Left lobe of liver (tissue), 2 donors: Measurements from ENCODE around the gene LRIT1. TPM values are rescaled to one million over a fixed set of nuclear protein-coding genes. Genes with fewer than 3 reads are reported as not detected.

Source experiments
- ATAC-seq: fragments of 200-7000 bp; cut with Tn5 transposase; one replicate; pipeline ENCODE4 v1.9.1; 2020; ENCODE audit warnings: mild to moderate bottlenecking, moderate library complexity
- DNase-seq: peaks from one replicate; pipeline ENCODE4 v3.0.0-alpha.2; 2020; ENCODE audit warnings: low spot score
- total RNA-seq: library from RNA; stranded (reverse); gene quantifications from one replicate; pipeline ENCODE4 v1.2.1, GENCODE V29; 2021
- donor health status: DM: no; HTN: no; CAD: no; lungs with moderate emphysema.
- donor health status: DM: no; HTN: yes; CAD: no.

Gene LRIT1
- total RNA-seq, 1 donor from 2014 or later = not detected

GRCh38 chr10:84214612-84215235, 26.6 kb downstream of the LRIT1 start:
- ATAC-seq (peak; percentile 82), DNase-seq (no peak)

- peak; percentile 42 for ATAC-seq
- no peak for DNase-seq
These were observed 27.2 kb downstream of the LRIT1 start for GRCh38 chr10:84214046-84214572.

DNA sequence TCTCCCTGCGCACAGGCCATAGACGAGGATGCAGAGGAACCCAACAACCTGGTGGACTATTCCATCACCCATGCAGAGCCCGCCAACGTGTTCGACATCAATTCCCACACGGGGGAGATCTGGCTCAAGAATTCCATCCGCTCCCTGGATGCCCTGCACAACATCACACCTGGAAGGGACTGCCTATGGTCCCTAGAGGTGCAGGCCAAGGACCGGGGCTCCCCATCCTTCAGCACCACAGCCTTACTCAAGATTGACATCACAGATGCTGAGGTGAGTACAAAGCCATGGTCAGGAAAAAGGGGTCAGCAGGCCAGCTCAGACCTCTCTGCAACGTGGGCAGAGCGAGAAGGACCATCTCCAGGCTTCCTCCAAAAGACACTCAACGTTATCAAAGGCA, 28.3 kb downstream of the LRIT1 start:
- DNase-seq (no peak), ATAC-seq (no peak)

- ATAC-seq (no peak), DNase-seq (no peak)
These were observed 29.3 kb downstream of the LRIT1 start for GRCh38 chr10:84212014-84212413.

GRCh38 chr10:84211566-84211965, 29.8 kb downstream of the LRIT1 start:
- DNase-seq (no peak), ATAC-seq (no peak)

GRCh38 chr10:84208023-84208422, 33.3 kb downstream of the LRIT1 start:
- no peak for DNase-seq
- no peak for ATAC-seq

DNA sequence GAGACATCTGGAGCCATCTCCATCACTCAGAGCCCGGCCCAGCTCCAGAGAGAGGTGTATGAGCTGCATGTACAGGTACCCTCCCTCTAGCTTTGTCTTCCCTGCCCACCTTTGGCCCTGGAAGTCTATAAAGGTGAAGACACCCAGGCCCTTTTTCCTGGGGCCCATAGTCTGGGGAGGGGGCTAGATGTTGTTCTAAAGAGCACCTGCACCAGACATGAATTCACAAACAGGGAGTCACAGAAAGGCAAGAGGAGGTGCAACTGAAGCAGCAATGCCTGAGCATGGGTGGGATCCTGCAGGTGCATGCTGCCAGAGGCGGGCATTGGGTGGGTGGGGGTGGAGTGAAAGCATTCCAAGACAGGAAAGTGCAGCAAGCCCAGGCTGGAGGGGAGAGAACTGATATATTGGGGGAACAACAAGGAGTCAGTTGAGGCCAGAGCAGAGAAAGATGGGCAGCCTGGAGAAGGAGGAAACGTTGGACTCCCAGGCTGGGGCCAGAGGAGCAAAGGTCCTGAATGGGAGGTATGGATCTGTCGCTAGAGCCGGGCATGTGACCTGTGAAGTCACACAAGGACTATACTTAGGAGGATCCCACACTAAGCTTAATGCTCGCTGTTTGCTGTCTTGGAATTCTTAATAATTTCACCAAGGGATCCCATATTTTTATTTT, 35.4 kb downstream of the LRIT1 start:
- ATAC-seq = no peak
- DNase-seq = no peak

DNA sequence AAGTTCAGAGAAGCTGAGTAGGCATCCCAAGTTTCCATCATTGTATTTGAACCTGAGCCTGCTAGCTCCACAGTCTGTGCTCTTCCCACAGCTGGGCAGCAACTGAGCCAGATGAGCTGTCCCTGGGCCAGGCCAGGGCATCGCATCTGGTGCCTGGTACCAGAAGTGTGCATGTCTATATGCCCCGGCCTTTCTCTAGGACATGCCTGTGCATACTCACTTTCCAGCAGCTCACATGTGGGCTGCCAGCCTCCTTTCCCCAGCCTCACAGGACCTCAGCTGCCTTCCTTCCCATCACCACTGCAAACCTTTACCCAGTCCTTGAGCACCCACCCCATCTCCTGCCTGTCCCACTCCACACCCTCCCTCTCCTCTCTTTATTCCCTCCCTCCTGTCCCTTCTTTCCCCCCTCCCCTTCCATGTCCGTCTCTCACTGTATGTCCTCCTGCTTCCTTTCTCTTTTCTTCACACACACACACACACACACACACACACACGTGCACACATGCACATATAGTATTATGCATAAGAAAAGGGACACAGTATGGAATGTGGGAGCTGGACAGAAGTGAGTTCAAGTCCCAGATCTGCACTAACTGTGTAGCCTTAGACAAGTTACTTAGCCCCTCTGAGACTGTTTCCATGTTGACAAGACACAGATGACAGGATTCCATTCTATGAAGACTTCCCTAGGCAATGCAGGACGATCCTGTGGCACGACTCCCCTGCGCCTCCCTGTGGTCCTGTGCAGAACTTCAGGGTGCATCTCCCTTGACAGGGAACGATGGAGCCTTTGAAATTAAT, 36.1 kb downstream of the LRIT1 start:
- DNase-seq = no peak
- ATAC-seq = peak; percentile 83

DNA sequence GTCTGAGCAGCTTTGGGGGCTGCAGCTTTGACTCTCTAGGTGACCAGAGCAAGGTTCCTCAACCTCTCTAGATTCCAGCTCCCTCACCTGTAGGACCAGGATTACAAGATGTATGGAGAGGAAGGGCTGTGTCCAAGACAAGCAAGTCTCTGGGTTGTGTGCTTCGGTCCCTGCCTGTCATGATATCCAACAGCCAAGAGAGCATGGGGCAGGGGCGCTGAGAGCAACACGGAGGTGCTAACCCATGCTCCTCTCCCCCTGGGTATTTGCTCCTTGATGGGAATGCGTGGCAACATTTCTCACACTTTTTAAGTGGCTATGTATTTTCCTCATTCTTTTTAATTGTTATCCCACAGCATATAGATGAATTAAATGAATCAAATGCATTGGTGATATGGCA, 36.7 kb downstream of the LRIT1 start:
- ATAC-seq = no peak
- no peak for DNase-seq

DNA sequence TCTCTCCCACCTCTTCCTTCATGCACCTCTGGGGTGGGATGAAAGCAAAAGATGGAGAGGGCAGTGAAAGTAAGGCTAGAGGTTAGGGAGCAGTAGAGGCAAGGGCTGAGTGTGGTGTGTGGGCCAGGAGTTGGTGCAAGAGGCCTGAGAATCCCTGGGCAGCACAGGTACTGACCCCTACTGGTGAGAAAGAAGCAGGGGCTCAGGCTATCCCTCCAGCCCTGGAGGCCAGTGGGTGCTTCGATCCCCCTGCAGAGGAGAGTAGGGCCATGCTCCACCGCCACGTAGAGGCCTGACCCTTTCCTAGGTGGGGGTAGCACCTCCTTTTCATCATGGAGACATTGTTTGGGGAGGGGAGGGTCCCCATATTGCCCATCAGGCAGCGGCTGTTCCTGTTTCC, 37.2 kb downstream of the LRIT1 start:
- peak; percentile 33 for ATAC-seq
- DNase-seq = no peak

DNA sequence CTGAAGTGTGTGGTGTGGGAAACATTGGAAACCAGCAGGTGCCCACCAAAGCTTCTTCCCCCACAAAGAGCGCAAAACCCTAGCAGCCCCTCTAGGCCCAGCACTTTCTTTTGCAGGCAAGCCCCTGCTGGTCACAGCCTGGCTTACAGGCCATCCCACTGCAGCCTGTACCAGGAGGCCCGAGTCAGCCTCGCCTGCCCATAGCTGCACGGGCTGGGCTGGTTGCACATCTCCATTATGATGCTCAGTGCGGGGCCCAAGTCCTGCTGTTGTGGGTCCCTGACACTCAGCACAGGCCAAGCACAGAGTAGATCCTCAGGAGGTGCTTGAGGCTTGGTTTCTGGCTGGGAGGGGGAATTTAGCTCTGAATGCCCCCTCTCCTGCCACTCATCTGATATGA, 39.0 kb downstream of the LRIT1 start:
- DNase-seq (no peak), ATAC-seq (no peak)

DNA sequence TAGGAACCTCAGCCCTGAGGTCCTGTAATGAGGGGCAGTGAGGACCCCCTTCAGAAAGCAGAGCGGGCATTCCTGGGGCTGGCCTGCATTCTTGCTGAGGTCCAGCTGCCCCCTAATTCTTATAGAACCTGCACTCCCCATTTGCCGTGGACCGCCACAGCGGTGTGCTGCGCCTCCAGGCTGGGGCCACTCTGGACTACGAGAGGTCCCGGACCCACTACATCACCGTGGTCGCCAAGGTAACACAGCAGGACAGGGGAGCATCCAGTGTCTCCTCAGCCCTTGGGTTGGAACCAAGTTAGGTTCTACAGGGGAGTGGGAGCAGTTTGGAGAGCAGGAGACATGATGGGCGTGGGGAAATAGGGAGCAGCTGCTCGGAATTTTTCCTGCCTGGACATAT, 39.7 kb downstream of the LRIT1 start:
- DNase-seq = no peak
- no peak for ATAC-seq

DNA sequence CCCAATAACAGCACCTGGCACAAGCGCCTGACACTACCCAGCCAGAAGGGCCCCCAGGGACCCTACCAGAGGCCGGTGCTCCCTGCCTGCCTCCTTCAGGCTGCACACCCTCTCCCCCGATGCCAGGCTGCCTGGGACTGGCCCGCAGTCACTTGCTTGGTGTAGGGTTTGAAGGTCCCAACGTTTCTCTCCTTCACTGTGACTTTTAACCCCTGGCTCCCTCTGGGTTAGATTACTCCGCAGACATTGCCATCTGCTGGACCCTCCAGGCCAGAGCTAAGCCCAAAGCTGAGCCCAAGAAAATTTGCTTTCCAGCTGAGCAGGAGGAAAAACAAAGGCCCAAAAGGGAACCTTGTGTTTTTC, 40.1 kb downstream of the LRIT1 start:
- ATAC-seq (no peak), DNase-seq (no peak)

- DNase-seq = no peak
- no peak for ATAC-seq
These were observed 40.7 kb downstream of the LRIT1 start for GRCh38 chr10:84200537-84201243.

DNA sequence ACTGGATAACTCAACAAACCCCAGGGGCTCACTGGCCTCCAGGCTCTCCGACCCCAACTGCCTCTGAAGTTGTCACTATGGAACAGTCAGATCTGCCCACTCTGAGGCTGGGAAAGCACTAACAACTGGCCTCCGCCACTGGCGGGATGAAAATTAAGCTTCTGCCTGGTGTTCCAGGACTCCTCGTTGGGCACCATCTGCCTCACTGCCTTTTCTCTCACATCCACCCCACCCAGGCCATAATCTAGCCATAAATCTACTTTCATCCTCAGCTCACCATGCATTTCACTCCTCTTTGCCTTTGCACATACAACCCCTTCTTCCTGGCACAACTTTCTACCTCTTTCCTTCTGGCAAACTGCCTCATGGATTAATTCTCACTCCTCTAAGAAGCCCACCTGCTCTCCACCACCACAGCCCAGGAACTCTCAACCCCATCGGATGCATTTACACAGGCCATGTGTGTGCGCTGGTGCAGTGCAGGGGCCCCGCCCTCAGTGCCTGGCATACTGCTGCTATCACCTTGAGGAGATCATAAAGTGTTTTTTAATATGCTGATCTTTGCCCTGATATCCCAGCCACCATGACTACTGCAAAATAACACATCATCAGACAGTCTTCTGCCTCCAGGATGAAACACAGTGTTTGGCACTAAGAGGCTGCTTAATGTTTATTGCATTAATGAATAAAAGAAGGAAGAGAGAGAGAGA, 43.0 kb downstream of the LRIT1 start:
- DNase-seq (no peak), ATAC-seq (no peak)

DNA sequence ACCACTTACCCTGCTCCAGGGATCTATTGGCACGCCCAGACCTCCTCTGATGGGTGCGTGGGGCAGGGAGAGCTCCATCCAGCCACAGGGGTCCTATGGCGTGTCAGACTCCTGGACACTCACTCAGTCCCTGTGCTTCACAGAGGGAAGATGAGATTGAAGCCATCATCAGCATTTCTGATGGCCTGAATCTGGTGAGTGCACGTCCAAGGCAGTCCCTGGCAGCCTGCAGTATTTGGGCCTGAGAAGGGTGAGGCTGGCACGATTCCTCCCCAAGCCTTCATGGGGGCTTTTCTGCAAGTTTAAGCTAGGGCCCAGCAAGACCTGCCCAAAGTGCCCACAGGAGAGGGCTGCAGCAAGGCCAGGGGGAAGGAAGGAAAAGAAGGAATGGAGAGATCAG, 43.7 kb downstream of the LRIT1 start:
- no peak for DNase-seq
- ATAC-seq = no peak

- DNase-seq (no peak), ATAC-seq (no peak)
These were observed 44.4 kb downstream of the LRIT1 start for GRCh38 chr10:84196941-84197340.

DNA sequence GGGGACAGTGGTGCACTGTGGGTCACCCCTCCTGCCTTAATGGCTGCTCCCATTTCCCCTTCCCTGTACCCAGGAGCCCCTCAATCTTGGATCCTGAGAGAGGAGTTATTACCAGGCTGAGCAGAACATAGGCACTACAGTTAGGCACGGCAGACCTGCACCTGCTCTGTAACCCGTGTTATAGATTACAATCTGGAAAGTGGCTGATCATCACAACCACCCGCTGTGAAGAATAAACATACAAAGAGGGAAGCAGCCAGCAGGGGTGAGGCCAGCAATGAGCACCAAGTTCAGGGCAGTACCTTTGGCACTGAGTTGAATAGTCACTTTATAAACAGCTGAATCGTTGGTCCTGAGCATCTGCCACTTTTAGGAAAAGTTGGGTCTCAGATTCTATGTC, 45.3 kb downstream of the LRIT1 start:
- ATAC-seq (peak; percentile 39), DNase-seq (no peak)

DNA sequence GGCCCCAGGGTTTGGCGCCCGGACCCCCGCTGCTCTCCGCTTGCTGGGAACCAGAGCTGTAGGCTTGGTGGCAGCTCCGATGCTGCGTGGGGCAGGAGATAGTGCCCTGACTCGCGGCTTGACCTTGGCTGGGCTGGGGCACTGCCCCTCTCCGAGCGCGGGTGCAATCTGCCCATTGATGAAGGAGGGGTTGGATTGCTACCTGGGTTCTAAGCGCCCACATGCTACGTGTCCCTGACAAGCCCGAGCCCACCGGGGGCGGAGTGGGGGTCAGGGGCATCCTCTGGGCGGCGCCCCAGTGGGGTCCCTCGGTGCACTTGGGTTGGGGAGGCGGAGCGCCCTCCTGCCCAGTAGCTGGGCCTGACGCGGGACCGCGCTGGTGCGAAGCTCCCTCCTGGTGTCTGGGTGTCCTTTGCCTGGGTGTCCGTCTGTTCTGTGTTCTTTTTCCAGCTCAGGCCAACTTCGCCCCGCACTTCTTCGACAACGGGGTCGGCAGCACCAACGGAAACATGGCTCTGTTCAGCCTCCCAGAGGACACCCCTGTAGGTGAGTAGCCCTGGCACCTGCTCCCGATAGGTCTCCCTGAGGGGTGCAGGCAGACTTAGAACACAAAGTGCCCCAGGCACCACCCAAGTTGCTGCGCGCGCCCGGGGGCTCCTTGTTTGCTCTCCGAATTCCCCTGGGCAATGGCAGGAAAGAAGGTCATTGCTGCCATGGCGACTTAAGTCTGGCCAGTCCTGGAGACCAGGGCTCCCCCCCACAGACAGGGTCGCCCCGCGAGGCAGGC, 46.1 kb downstream of the LRIT1 start:
- DNase-seq = no peak
- no peak for ATAC-seq
